KBM-7 (cell line): ENCODE measurements around the gene DYDC1.
A peak's percentile ranks its signal among the peaks of the same experiment; 100 is the strongest.
"Not testable (repeated sequence)": the region's sequence is repeated elsewhere in the genome, so short reads cannot be mapped to it uniquely, and the experiment has no call there.

Experiments
- DNase-seq: peaks from one replicate; pipeline ENCODE4 v3.0.0-alpha.2; 2015
- in situ Hi-C: fragments of 300-500 bp; cut with MboI; formaldehyde crosslinking; loops from 2 replicates; pipeline ENCODE4 v1.14.3; 2020; ENCODE audit warnings: low sequenced_read_pairs, low pct_unique_long_range_greater_than_20kb, mixed read lengths

The DYDC1 gene

GRCh38 chr10:80350251-80350650, 6.3 kb downstream of the DYDC1 start:
- in situ Hi-C loops, result no loop called here
- no peak for DNase-seq

- in situ Hi-C loops, result no loop called here
- no peak for DNase-seq
Observed at GRCh38 chr10:80344912-80345311, 11.6 kb downstream of the DYDC1 start.

GRCh38 chr10:80344276-80344675, 12.3 kb downstream of the DYDC1 start:
- DNase-seq, result no peak
- in situ Hi-C loops, result no loop called here

DNA sequence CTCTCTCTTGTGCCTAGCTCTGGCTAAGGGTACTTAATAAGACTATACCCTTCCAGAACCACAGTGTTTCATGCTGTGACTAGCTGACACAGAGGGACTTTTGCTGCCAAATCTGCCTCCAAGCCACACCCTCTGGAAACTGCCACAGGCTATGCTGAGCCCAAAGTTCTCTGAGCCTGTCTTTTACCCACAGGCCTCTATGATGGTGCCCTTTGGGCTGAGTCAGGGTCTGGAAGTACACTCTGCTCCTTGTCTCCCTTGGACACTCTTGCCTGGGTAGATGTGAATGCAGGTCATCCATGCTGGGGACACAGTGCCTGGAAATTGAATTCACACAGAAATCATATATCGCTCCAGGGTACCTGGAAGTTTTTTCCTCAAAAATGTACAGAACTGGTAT, 22.6 kb downstream of the DYDC1 start:
- in situ Hi-C loops, result no loop called here
- DNase-seq, result no peak

DNA sequence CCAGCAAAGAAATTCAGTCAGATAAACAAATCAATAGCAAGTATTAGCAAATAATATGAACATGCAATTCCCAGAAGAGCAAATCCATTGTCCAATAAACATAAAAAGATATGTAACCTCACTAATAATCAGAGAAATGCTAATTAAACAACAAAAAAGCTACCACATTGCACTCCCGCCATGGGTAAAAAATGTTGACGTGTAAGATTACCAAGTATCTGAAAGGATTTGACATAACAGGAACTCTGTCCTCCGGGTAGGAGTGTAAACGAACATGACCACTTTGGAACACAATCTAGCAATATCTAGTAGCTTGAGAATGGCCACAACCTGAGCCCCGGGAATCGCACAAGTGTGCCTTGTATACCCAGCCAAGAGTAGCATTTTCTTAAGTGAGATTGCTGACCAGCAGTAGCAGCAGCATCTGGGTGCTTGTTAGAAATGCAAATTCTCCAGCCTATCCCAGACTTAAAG, 31.6 kb downstream of the DYDC1 start:
- DNase-seq, result no peak
- in situ Hi-C loops, result no loop called here

- in situ Hi-C loops, result no loop called here
- peak; percentile 3 for DNase-seq
Observed at GRCh38 chr10:80324086-80324485, 32.5 kb downstream of the DYDC1 start.

DNA sequence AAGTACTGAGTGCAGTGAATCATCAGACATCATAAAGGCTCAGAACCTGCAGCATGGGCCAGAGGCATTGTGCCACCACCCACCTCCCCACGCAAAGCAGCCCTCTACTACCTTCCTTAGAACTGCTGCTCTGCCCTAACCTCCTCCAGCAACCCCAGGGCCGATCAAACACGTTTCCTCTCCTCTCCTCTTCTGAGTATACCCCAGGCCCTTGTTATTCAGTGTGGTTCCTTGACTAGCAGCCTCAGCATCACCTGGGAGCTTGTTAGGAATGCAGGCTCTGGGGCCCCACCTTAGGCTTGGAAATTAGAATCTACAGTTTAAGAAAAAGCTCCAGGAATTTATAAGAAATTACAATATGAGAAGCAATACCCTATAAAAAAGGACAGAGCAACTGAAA, 33.2 kb downstream of the DYDC1 start:
- in situ Hi-C loops, result no loop called here
- DNase-seq, result no peak

GRCh38 chr10:80322711-80323110, 33.8 kb downstream of the DYDC1 start:
- in situ Hi-C loops, result no loop called here
- DNase-seq, result no peak

- in situ Hi-C loops, result no loop called here
- no peak for DNase-seq
Observed at GRCh38 chr10:80322158-80322557, 34.4 kb downstream of the DYDC1 start.

- in situ Hi-C loops, result no loop called here
- no peak for DNase-seq
Observed at GRCh38 chr10:80321183-80321582, 35.4 kb downstream of the DYDC1 start.

DNA sequence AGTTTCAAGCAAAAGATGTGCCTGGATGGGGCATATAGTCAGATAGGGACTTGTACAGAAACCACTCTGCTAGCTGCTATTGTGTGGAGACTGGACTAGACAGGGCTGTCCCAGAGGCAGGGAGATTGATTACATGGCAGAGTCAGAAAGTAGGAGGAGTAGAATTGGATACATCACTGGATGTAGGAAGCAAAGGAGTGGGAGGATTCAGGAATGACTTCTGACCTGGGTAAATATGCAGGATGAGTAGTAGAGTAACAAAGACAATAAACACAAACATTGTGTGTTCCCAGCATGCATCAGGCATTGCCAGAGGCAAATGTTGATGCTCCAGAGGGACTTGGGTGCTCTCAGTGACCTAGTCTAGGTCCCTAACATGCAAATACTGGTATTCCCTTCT, 36.2 kb downstream of the DYDC1 start:
- in situ Hi-C loops, result no loop called here
- no peak for DNase-seq

DNA sequence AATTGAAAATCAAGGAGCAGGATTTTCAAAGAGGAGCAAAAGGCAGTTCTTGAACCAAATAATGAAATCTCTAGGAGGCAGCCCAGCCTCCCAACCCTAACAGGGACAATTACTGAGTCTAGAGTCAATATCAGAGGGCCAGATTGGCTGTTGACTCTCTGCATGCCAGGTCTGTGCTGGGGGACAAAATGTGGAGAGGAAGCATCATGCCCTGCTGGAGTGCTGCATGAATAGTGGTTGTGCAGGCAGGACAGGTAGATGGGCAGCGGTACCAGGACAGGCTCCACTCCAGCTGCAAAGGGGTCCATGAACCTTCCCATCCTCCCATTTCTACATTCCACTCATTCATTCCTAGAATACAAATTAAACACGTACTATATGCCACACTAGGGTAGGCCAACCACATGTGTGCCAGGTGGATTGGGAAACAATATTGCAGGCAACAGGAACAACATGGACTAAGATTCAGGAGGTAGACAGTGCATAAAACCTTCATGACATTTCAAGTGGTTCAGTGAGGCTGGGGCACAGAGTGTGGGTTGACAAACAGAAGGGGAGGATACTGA, 36.7 kb downstream of the DYDC1 start:
- no peak for DNase-seq
- in situ Hi-C loops, result no loop called here

DNA sequence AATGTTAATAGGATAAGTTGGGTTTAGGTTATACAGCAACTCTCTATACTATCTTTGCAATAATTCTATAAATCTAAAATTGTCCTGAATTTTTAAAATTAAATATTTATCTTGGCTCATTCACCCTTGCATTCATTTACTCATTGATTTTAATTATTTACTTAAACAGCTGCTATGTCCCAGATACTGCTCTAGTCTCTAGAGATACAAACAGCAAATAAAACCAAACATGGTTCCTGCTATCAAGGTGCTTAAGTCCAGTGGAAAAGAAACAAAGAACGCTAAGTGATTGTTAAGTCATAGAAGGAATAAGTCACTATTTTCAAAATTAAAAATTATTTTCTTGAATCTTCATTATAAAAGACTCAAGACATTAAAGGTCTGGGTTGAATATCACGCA, 37.2 kb downstream of the DYDC1 start:
- no peak for DNase-seq
- in situ Hi-C loops, result no loop called here

DNA sequence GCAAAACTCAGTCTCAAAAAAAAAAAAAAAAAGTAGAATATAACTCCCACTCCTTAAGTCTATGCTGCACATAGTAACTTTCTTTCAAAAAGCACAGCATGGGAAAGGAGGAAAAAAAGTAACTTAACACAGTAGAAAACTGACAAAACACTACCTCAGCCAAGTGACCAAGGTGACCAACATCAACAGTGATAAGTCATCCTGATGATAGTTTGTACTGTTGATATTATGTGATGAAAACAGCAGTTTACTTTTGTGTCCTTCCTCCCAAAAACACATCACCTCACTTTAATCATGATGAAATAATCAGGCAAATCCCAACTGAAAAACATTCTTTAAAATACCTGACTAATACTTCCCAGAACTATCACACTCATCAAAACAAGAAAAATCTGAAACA, 37.8 kb downstream of the DYDC1 start:
- no peak for DNase-seq
- in situ Hi-C loops, result no loop called here

GRCh38 chr10:80315391-80315790, 41.2 kb downstream of the DYDC1 start:
- in situ Hi-C loops, result no loop called here
- DNase-seq, result no peak

DNA sequence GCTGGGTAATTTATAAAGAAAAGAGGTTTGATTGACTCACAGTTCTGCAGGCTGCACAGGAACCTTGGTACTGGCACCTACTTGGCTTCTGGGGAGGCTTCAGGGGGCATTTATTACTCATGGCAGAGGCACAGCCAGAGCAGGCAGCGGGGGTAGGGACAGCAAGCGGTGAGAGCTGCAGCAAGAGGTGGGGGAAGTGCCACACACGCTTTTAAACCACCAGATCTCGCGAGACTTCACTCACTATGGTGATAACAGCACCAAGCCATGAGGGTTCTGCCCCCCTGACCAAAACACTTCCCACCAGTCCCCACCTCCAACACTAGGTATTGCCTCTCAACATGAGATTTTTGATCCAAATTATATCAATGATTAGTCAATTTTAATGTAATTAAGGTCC, 43.0 kb downstream of the DYDC1 start:
- in situ Hi-C loops, result no loop called here
- no peak for DNase-seq

DNA sequence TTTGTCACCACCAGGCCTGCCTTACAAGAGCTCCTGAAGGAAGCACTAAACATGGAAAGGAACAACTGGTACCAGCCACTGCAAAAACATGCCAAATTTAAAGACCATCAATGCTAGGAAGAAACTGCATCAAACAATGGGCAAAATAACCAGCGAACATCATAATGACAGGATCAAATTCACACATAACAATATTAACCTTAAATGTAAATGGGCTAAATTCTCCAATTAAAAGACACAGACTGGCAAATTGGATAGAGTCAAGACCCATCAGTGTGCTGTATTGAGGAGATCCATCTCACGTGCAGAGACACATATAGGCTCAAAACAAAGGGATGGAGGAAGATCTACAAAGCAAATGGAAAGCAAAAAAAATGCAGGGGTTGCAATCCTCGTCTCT, 50.6 kb downstream of the DYDC1 start:
- DNase-seq, in situ Hi-C loops: not testable (repeated sequence)

- in situ Hi-C loops, result no loop called here
- no peak for DNase-seq
Observed at GRCh38 chr10:80296942-80297341, 59.6 kb downstream of the DYDC1 start.

GRCh38 chr10:80292607-80293239, 63.8 kb downstream of the DYDC1 start:
- no peak for DNase-seq
- in situ Hi-C loops, result no loop called here

GRCh38 chr10:80290474-80291220, 65.9 kb downstream of the DYDC1 start:
- in situ Hi-C loops, result no loop called here
- DNase-seq, result no peak
